ENCODE results near the gene GOLGA8S. TPM values are rescaled to one million over a fixed set of nuclear protein-coding genes. Genes with fewer than 3 reads are reported as not detected.
"Not testable (repeated sequence)": the region's sequence is repeated elsewhere in the genome, so short reads cannot be mapped to it uniquely, and the experiment has no call there.

GOLGA8S gene
- total and polyA plus RNA-seq, 2 donors (not counting 1 experiment from before 2014, with no cell fraction given) = 0.04 TPM; not detected in 1

GRCh38 chr15:23399207-23399606 lies 44.7 kb downstream of the GOLGA8S start:
- ATAC-seq (ENCODE audit: low read depth); H3K4me3 ChIP-seq (ENCODE audit: control extremely low read depth in 1 of 5, extremely low read depth in 1 of 5, insufficient read depth in 1 of 5, low read depth in 2 of 5, low read length in 4 of 5); H3K4me2 ChIP-seq (replicated peaks; ENCODE audit: low read depth, low read length, poor library complexity, severe bottlenecking); H3K79me2 ChIP-seq (ENCODE audit: control insufficient read depth, insufficient read depth, low read length); H3K4me1 Mint-ChIP-seq; H3K9me3 ChIP-seq (ENCODE audit: control extremely low read depth in 1 of 3, control insufficient read depth in 2 of 3, insufficient read depth in 1 of 3, low read length in 2 of 3); H3K4me3 Mint-ChIP-seq; H3K9me3 Mint-ChIP-seq (ENCODE audit: insufficient read depth); H3K27me3 ChIP-seq (replicated peaks in 1 of 4; ENCODE audit: control extremely low read depth in 1 of 4, control insufficient read depth in 3 of 4, insufficient read depth in 4 of 4, low read length in 3 of 4); H3K36me3 ChIP-seq (replicated peaks in 1 of 2; ENCODE audit: control extremely low read depth in 1 of 2, control insufficient read depth in 1 of 2, extremely low read depth in 1 of 2, insufficient read depth in 2 of 2, low read length in 1 of 2); H2AFZ ChIP-seq (ENCODE audit: insufficient read depth, low read depth, low read length, poor library complexity, severe bottlenecking); POLR2A ChIA-PET; H4K20me1 ChIP-seq (ENCODE audit: control insufficient read depth, insufficient read depth, low read length, poor library complexity, severe bottlenecking); H3K27ac Mint-ChIP-seq; intact Hi-C loops (cut with micrococcal nuclease); H3K4me1 ChIP-seq (ENCODE audit: control insufficient read depth in 2 of 2, insufficient read depth in 2 of 2, low read length in 2 of 2); H3K27me3 Mint-ChIP-seq; H3K27ac ChIP-seq (ENCODE audit: low read length in 2 of 2); DNase-seq; CTCF ChIA-PET; H3K9ac ChIP-seq (ENCODE audit: low read length): not testable (repeated sequence)
- 23% methylated on average over 1 of the region's 5 CpGs for WGBS (ENCODE audit: insufficient coverage)

GRCh38 chr15:23401627-23402026 lies 47.1 kb downstream of the GOLGA8S start:
- H2AFZ ChIP-seq (ENCODE audit: insufficient read depth, low read depth, low read length, poor library complexity, severe bottlenecking) = no peak overlapping the region
- no peaks in the 10 kb centered on the region for H3K27me3 Mint-ChIP-seq
- ATAC-seq (ENCODE audit: low read depth) (no peak), DNase-seq (no peak)
- intact Hi-C loops (cut with micrococcal nuclease) = no loop called here
- no peaks in the 10 kb centered on the region for H4K20me1 ChIP-seq (ENCODE audit: control insufficient read depth, insufficient read depth, low read length, poor library complexity, severe bottlenecking)
- WGBS (ENCODE audit: insufficient coverage) = 90% methylated on average over 8 of the region's 8 CpGs
- H3K36me3 ChIP-seq (replicated peaks in 1 of 2; ENCODE audit: control extremely low read depth in 1 of 2, control insufficient read depth in 1 of 2, extremely low read depth in 1 of 2, insufficient read depth in 2 of 2, low read length in 1 of 2) = no peaks in the 10 kb centered on the region
- no peak overlapping the region for H3K4me3 Mint-ChIP-seq
- no peak overlapping the region for H3K9ac ChIP-seq (ENCODE audit: low read length)
- H3K9me3 ChIP-seq (ENCODE audit: control extremely low read depth in 1 of 3, control insufficient read depth in 2 of 3, insufficient read depth in 1 of 3, low read length in 2 of 3) = no peaks in the 10 kb centered on the region
- no peaks in the 10 kb centered on the region for H3K4me1 Mint-ChIP-seq
- TF ChIP-seq EZH2 (IDR thresholded peaks at IDR 0.05; ENCODE audit: borderline replicate concordance, insufficient read depth, low read depth, low read length, poor library complexity, severe bottlenecking) (no peak), CTCF (IDR thresholded peaks at IDR 0.05) (no peak)
- H3K4me2 ChIP-seq (replicated peaks; ENCODE audit: low read depth, low read length, poor library complexity, severe bottlenecking) = no peak overlapping the region
- H3K79me2 ChIP-seq (ENCODE audit: control insufficient read depth, insufficient read depth, low read length) = no peaks in the 10 kb centered on the region
- H3K27ac ChIP-seq (ENCODE audit: low read length in 2 of 2) = no peak overlapping the region
- CTCF ChIA-PET = no interaction called here
- POLR2A ChIA-PET = no interaction called here
- H3K27me3 ChIP-seq (replicated peaks in 1 of 4; ENCODE audit: control extremely low read depth in 1 of 4, control insufficient read depth in 3 of 4, insufficient read depth in 4 of 4, low read length in 3 of 4) = no peaks in the 10 kb centered on the region
- no peaks in the 10 kb centered on the region for H3K4me1 ChIP-seq (ENCODE audit: control insufficient read depth in 2 of 2, insufficient read depth in 2 of 2, low read length in 2 of 2)
- H3K27ac Mint-ChIP-seq = no peak overlapping the region
- H3K9me3 Mint-ChIP-seq (ENCODE audit: insufficient read depth) = no peaks in the 10 kb centered on the region
- no peak overlapping the region for H3K4me3 ChIP-seq (ENCODE audit: control extremely low read depth in 1 of 5, extremely low read depth in 1 of 5, insufficient read depth in 1 of 5, low read depth in 2 of 5, low read length in 4 of 5)

Data from B cell (primary cell).